ENCODE results near the gene RNH1.

Gene RNH1

GRCh38 chr11:454801-455565 lies 52.1 kb downstream of the RNH1 start:
- DNase-seq, result no peak

GRCh38 chr11:454043-454442 lies 53.0 kb downstream of the RNH1 start:
- no peak for DNase-seq

- DNase-seq, result no peak
Measured at GRCh38 chr11:453564-453963, 53.5 kb downstream of the RNH1 start.

- no peak for DNase-seq
Measured at GRCh38 chr11:452916-453527, 54.0 kb downstream of the RNH1 start.

- DNase-seq, result no peak
Measured at GRCh38 chr11:452203-452744, 54.8 kb downstream of the RNH1 start.

- no peak for DNase-seq
Measured at GRCh38 chr11:451738-452137, 55.3 kb downstream of the RNH1 start.

GRCh38 chr11:450809-451451 lies 56.1 kb downstream of the RNH1 start:
- peak; percentile 53 for DNase-seq

GRCh38 chr11:449889-450808 lies 56.9 kb downstream of the RNH1 start, which contains the start of gene PTDSS2:
Gene PTDSS2, plus strand, starts transcription at chr11:450279. Its CDS starts 177 bp downstream, at chr11:450456.
- peak; percentile 96 for DNase-seq

GRCh38 chr11:447923-448731 lies 58.9 kb downstream of the RNH1 start:
- DNase-seq, result peak; percentile 94

GRCh38 chr11:446891-447290 lies 60.2 kb downstream of the RNH1 start:
- no peak for DNase-seq

GRCh38 chr11:445765-446588 lies 61.1 kb downstream of the RNH1 start:
- DNase-seq, result no peak

All from midbrain (tissue), 1 donor.